K562 (cell line): Measurements from ENCODE around the gene RBM12. TPM values are rescaled to one million over a fixed set of nuclear protein-coding genes. Genes with fewer than 3 reads are reported as not detected.
A peak's percentile ranks its signal among the peaks of the same experiment; 100 is the strongest.

Experiments used
- ATAC-seq: fragments of 200-7000 bp; cut with Tn5 transposase; 3 replicates; pipeline ENCODE4 v1.9.1; 2020; ENCODE audit warnings: moderate library complexity
- BruUV-seq: library from RNA; stranded (reverse); fragments of 400-500 nt; replicated peaks from 2 replicates; lab custom pipeline; 2021; lab: Mats Ljungman, UMichigan
- CTCF ChIA-PET: fragments of 300-600 bp; formaldehyde crosslinking; extraction: SDS; loops from one replicate; lab custom pipeline; 2021; ENCODE audit warnings: low intra/inter-chr PET ratio; lab: Yijun Ruan, JAX
- POLR2A ChIA-PET: fragments of 300-600, 350-650 bp; sonication (Branson Sonifier 250); formaldehyde crosslinking; extraction: SDS; loops from one replicate; lab custom pipeline; 2021; ENCODE audit warnings: antibody characterized with exemption, inconsistent platforms; lab: Yijun Ruan, JAX
- DNase-seq, 4 experiments: peaks; one replicate each; pipeline versions ENCODE4 v3.0.0 to v3.0.0-alpha.2; 2011 to 2018; ENCODE audit warnings: low spot score in 3 of 4, mixed read lengths in 3 of 4; ENCODE audit errors: extremely low read depth in 1 of 4
- FAIRE-seq: peaks from 2 replicates; lab custom pipeline; 2011; peaks lifted over from hg19 to GRCh38; lab: Jason Lieb, UNC
- H2AFZ ChIP-seq: 2 replicates; pipeline ENCODE4 v1.6.0; 2011; ENCODE audit warnings: low read depth, low read length, control low read depth, inconsistent platforms
- H3K27ac ChIP-seq: fragments of 200-600 bp; 3 replicates; pipeline ENCODE4 v1.8.0; 2011; ENCODE audit warnings: low read depth, mild to moderate bottlenecking, control low read depth, inconsistent platforms, low read length, moderate library complexity, mixed read lengths; ENCODE audit errors: extremely low read depth
- H3K27me3 ChIP-seq, 2 experiments: fragments of 300-600 bp in 1 of 2; 2 replicates in 1 of 2; 3 replicates in 1 of 2; pipeline versions ENCODE4 v1.6.0 to v1.8.0; 2011; ENCODE audit warnings: inconsistent platforms in 2 of 2, low read length in 2 of 2, mild to moderate bottlenecking in 1 of 2, mixed read lengths in 1 of 2, moderate library complexity in 1 of 2; ENCODE audit not compliant: control insufficient read depth in 2 of 2, insufficient read depth in 2 of 2
- H3K36me3 ChIP-seq: fragments of 300-600 bp; 3 replicates; pipeline ENCODE4 v1.8.0; 2011; ENCODE audit warnings: mild to moderate bottlenecking, low read length, inconsistent platforms; ENCODE audit not compliant: control insufficient read depth, insufficient read depth
- H3K4me1 ChIP-seq, 2 experiments: fragments of 200-600 bp in 1 of 2; replicated peaks in 1 of 2; 2 replicates in 1 of 2; 3 replicates in 1 of 2; pipeline versions ENCODE4 v1.5.1 to v1.8.0; 2011; ENCODE audit warnings: inconsistent platforms in 2 of 2, low read length in 2 of 2, mild to moderate bottlenecking in 1 of 2, mixed read lengths in 1 of 2, moderate library complexity in 1 of 2; ENCODE audit not compliant: control insufficient read depth in 2 of 2, insufficient read depth in 2 of 2
- H3K4me2 ChIP-seq: 2 replicates; pipeline ENCODE4 v1.6.1; 2011; ENCODE audit warnings: low read length, control low read depth, inconsistent platforms, mixed read lengths; ENCODE audit not compliant: insufficient read depth
- H3K4me3 ChIP-seq: fragments of 200-600 bp; sonication (generic), shearing (Covaris generic); 2 replicates; pipeline ENCODE4 v1.5.1; 2016; ENCODE audit warnings: control low read depth, inconsistent platforms
- H3K79me2 ChIP-seq: fragments of 200-600 bp; 3 replicates; pipeline ENCODE4 v1.8.0; 2011; ENCODE audit warnings: low read length, inconsistent platforms; ENCODE audit not compliant: control insufficient read depth, insufficient read depth
- H3K9ac ChIP-seq, 2 experiments: 2 replicates each; pipeline versions ENCODE4 v1.6.0 to v1.6.1; 2011; ENCODE audit warnings: low read depth in 2 of 2, low read length in 2 of 2, control low read depth in 1 of 2, inconsistent platforms in 1 of 2, mild to moderate bottlenecking in 1 of 2, mixed read lengths in 1 of 2; ENCODE audit not compliant: insufficient read depth in 1 of 2
- H3K9me1 ChIP-seq: one replicate; pipeline ENCODE4 v1.6.0; 2011; ENCODE audit warnings: inconsistent platforms, mild to moderate bottlenecking, low read length, moderate library complexity; ENCODE audit not compliant: control insufficient read depth, insufficient read depth
- H3K9me3 ChIP-seq: replicated peaks from 2 replicates; pipeline ENCODE4 v1.5.1; 2011; ENCODE audit warnings: low read depth, low read length, inconsistent platforms; ENCODE audit not compliant: control insufficient read depth, insufficient read depth
- H4K20me1 ChIP-seq: replicated peaks from 2 replicates; pipeline ENCODE4 v1.6.1; 2011; ENCODE audit warnings: low read length, inconsistent platforms, mixed read lengths; ENCODE audit not compliant: control insufficient read depth, insufficient read depth
- BACH1 ChIP-seq: fragments of 200-800 bp; sonication (Bioruptor generic); IDR thresholded peaks from 2 replicates; pipeline ENCODE4 v1.6.1; 2016; ENCODE audit warnings: missing genetic modification characterization, missing compliant biosample characterization
- BCOR ChIP-seq: fragments of 450-650 bp; IDR thresholded peaks from 2 replicates; pipeline ENCODE4 v1.6.1; 2016
- CBFB ChIP-seq: sonication (generic); formaldehyde crosslinking; IDR thresholded peaks from 2 replicates; pipeline ENCODE4 v1.4.0; 2020; ENCODE audit warnings: mild to moderate bottlenecking, missing genetic modification reagents
- CBX2 ChIP-seq: fragments of 200-600 bp; sonication (generic); IDR thresholded peaks from one replicate; pipeline ENCODE4 v1.6.1; 2012; ENCODE audit warnings: mild to moderate bottlenecking, low read length, inconsistent platforms; ENCODE audit not compliant: insufficient read depth, poor library complexity, severe bottlenecking
- ELF1 ChIP-seq: fragments of 200-800 bp; sonication (Bioruptor generic); IDR thresholded peaks from 2 replicates; pipeline ENCODE4 v1.6.1; 2016; ENCODE audit warnings: missing genetic modification characterization, missing compliant biosample characterization
- ELF4 ChIP-seq: fragments of 450-650 bp; formaldehyde crosslinking; IDR thresholded peaks from 2 replicates; pipeline ENCODE4 v1.4.0; 2022; ENCODE audit warnings: missing genetic modification characterization
- HDGF ChIP-seq: fragments of 450-650 bp; IDR thresholded peaks from 2 replicates; pipeline ENCODE4 v1.6.1; 2016
- MCM2 ChIP-seq: fragments of 450-650 bp; IDR thresholded peaks from 2 replicates; pipeline ENCODE4 v1.6.1; 2017; ENCODE audit warnings: low read depth, mild to moderate bottlenecking
- OTX1 ChIP-seq: fragments of 450-650 bp; formaldehyde crosslinking; IDR thresholded peaks from 2 replicates; pipeline ENCODE4 v1.4.0; 2022; ENCODE audit warnings: mild to moderate bottlenecking
- TBP ChIP-seq: optimal IDR thresholded peaks from 2 replicates; pipeline ENCODE3; 2011; ENCODE audit warnings: low read depth, low read length, improper control_type of control experiment
- UBTF ChIP-seq, 2 experiments: IDR thresholded peaks; 2 replicates each; pipeline ENCODE4 v1.6.1; 2012; ENCODE audit warnings: improper control_type of control experiment in 2 of 2, low read depth in 2 of 2, low read length in 2 of 2, borderline replicate concordance in 1 of 2
- ZNF175 ChIP-seq: fragments of 200-800 bp; sonication (Bioruptor generic); IDR thresholded peaks from 2 replicates; pipeline ENCODE4 v1.6.1; 2016; ENCODE audit warnings: low read depth, mild to moderate bottlenecking, missing genetic modification characterization, missing compliant biosample characterization
- WGBS: fragments of 100-300 bp; shearing (Covaris generic); methylation state at CpG from one replicate; pipeline ENCODE4 v1.1.6; 2016; ENCODE audit warnings: low coverage, mixed read lengths; ENCODE audit not compliant: insufficient coverage; ENCODE audit errors: missing lambda C conversion rate; 5-methylcytosine and 5-hydroxymethylcytosine counted together
- in situ Hi-C: fragments of 300-500 bp; cut with MboI; formaldehyde crosslinking; loops from 4 replicates; pipeline ENCODE4 v1.15.0; 2018; ENCODE audit warnings: inconsistent platforms, mixed read lengths
- intact Hi-C: fragments of 100-400 bp; cut with micrococcal nuclease; formaldehyde crosslinking; loops from 2 replicates; pipeline ENCODE4 v1.14.2; 2022
- polyA plus RNA-seq, 8 experiments: library from polyadenylated mRNA; depleted of rRNA in 4 of 8; stranded (reverse) in 5 of 8; unstranded in 3 of 8; fragments of >200 nt; fragmentation: Nextera tagmentation in 2 of 8; fragmentation: Illumina TruSeq in 1 of 8; extraction: Ambion mirVana in 2 of 8; extraction: Trizol in 1 of 8; gene quantifications; 2 replicates each; pipeline versions ENCODE4 v1.2.1 to v1.2.3, GENCODE V29; 2011 to 2014; ENCODE audit warnings: inconsistent platforms in 1 of 8, missing spikeins in 1 of 8
- total RNA-seq, 7 experiments: library from RNA; depleted of rRNA in 6 of 7; stranded (reverse); fragments of >200 nt in 6 of 7; fragmentation: Illumina TruSeq in 2 of 7; extraction: Trizol in 2 of 7; gene quantifications; 2 replicates each; pipeline versions ENCODE4 v1.2.1 to v1.2.3, GENCODE V29; 2011 to 2021; ENCODE audit warnings: low replicate concordance in 1 of 7
- TF ChIP-seq, protein P1 (sequence below), 2 experiments: IDR thresholded peaks in 1 of 2; conservative IDR thresholded peaks in 1 of 2; 2 replicates each; pipeline ENCODE4 v1.6.1; 2016; ENCODE audit warnings: low read depth in 2 of 2, mild to moderate bottlenecking in 1 of 2, missing compliant biosample characterization in 1 of 2, missing genetic modification characterization in 1 of 2, moderate library complexity in 1 of 2
- TF ChIP-seq, protein P2 (sequence below), 2 experiments: fragments of 450-650 bp; IDR thresholded peaks; 2 replicates each; pipeline ENCODE4 v1.6.1; 2016

RBM12 gene
- total and polyA plus RNA-seq, 9 of the 15 experiments (the other 6 are each of a cell fraction or from before 2014, with no cell fraction given), result 5.0 to 162 (median 73.3) TPM

DNA sequence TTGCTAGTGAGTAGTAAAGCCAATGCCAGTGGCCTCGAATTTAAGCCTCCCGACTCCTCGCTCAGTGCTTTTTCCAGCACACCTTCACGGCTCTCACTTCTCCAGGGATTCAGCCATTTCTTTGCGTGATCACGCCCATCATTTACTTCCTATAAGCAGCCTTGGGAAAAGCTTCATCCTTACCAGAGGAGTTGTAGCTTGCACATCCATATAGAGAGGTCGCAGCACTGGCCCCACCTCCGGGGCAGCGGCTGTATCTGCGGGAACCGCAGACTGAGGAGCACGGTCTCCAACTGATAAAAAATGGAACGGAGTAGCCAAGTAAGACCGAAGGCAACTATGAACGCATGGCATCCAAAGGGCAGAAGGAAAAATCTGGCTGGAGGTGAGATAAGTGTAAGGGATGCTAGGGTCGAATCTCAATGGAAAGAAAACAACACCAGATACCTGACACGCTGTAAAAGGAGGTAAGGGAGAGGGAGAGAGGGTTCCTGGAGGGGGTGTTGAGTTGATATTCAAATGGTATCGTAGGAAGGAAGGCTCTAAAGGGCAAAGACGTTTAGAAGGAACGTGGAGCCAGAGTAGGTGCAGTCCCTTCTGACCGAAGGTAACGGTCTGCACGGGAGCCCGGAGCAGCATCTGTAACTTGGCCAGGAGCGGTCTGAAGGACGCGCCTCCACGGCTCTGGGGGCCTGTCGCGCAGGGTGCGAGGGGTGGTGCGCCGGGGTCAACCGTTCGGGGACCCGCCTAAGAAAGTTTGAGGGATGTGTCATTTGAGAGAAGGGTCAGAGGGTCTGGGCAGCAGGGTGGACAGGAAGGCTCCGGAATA is 33.8 kb upstream of the RBM12 start:
- intact Hi-C loops (loop anchor here (2.0 kb wide), 1 partner anchor 82 kb away; no protein-coding TSS in a partner anchor), in situ Hi-C loops (no loop called here)
- ChIA-PET POLR2A (interaction anchor here (1.0 to 2.6 kb wide), 5 partner anchors 8 to 82 kb away, joined by 3 to 11 read pairs (median 6); no protein-coding TSS in a partner anchor), CTCF (no interaction called here)
- H4K20me1 ChIP-seq, result no peaks in the 10 kb centered on the region; the same call in 1 of the 2 replicates
- peaks cover 41% of the 10 kb centered on the region for H3K79me2 ChIP-seq
- H3K9me3 ChIP-seq, result no peaks in the 10 kb centered on the region
- BruUV-seq, result TSS peak; percentile 40
- H3K4me2 ChIP-seq, result peak overlapping the region; percentile 98
- H3K9me1 ChIP-seq, result no peaks in the 10 kb centered on the region
- peak; percentile 65 for FAIRE-seq
- WGBS, result 4% methylated on average over 36 of the region's 37 CpGs
- H3K4me1 ChIP-seq, result peaks cover 10 to 14% of the 10 kb centered on the region in 2 experiments; a peak in 4 of 5 replicates
- H3K27ac ChIP-seq, result peak overlapping the region; percentile 92
- H3K27me3 ChIP-seq, result no peaks in the 10 kb centered on the region
- H3K9ac ChIP-seq, result peak overlapping the region; percentile 97
- peak overlapping the region; percentile 96 for H3K4me3 ChIP-seq
- H2AFZ ChIP-seq, result peak overlapping the region; percentile 91
- ATAC-seq, result peak; percentile 52
- DNase-seq, result peak; percentile 50 to 64 (median 52)
- peaks cover 56% of the 10 kb centered on the region; the same call in 2 of the 3 replicates for H3K36me3 ChIP-seq
- TF ChIP-seq BACH1 (tag) (0 out of 2 replicates have a peak, but pooled peaks have one; percentile 20), ZNF175 (CRISPR knock-in tag) (no peak), HDGF (0 out of 2 replicates have a peak, but pooled peaks have one; percentile 59), TBP (peak; percentile 23), CBX2 (no peak), ELF1 (no peak), OTX1 (peak; percentile 62; the same call in 1 of the 2 replicates), CBFB (no peak), UBTF (IDR thresholded peaks at IDR 0.05; ENCODE audit: borderline replicate concordance in 1 of 2, low read depth in 2 of 2, low read length in 2 of 2) (0 out of 4 replicates have a peak, but pooled peaks of 1 of the 2 experiments have one; percentile 38), MCM2 (no peak), BCOR (0 out of 2 replicates have a peak, but pooled peaks have one; percentile 8), ELF4 (CRISPR knock-in tag) (peak; percentile 40; the same call in 1 of the 2 replicates)
- TF ChIP-seq, protein P1, sequence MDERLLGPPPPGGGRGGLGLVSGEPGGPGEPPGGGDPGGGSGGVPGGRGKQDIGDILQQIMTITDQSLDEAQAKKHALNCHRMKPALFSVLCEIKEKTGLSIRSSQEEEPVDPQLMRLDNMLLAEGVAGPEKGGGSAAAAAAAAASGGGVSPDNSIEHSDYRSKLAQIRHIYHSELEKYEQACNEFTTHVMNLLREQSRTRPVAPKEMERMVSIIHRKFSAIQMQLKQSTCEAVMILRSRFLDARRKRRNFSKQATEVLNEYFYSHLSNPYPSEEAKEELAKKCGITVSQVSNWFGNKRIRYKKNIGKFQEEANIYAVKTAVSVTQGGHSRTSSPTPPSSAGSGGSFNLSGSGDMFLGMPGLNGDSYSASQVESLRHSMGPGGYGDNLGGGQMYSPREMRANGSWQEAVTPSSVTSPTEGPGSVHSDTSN (CRISPR knock-in tag; IDR thresholded peaks at IDR 0.05; ENCODE audit: low read depth), result no peak
- TF ChIP-seq, protein P1 (tag; conservative IDR thresholded peaks at IDR 0.05; ENCODE audit: low read depth), result no peak
- TF ChIP-seq, protein P2, sequence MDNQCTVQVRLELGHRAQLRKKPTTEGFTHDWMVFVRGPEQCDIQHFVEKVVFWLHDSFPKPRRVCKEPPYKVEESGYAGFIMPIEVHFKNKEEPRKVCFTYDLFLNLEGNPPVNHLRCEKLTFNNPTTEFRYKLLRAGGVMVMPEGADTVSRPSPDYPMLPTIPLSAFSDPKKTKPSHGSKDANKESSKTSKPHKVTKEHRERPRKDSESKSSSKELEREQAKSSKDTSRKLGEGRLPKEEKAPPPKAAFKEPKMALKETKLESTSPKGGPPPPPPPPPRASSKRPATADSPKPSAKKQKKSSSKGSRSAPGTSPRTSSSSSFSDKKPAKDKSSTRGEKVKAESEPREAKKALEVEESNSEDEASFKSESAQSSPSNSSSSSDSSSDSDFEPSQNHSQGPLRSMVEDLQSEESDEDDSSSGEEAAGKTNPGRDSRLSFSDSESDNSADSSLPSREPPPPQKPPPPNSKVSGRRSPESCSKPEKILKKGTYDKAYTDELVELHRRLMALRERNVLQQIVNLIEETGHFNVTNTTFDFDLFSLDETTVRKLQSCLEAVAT (IDR thresholded peaks at IDR 0.05), result 0 out of 4 replicates have a peak, but pooled peaks of 1 of the 2 experiments have one; percentile 34
